Activated CD4-positive, alpha-beta memory T cell treated with anti-CD3 and anti-CD28 coated beads for 36 hours (primary cell): Measurements from ENCODE around the gene NUDT3. TPM values are rescaled to one million over a fixed set of nuclear protein-coding genes. Genes with fewer than 3 reads are reported as not detected.
A peak's percentile ranks its signal among the peaks of the same experiment; 100 is the strongest.
"Not testable (repeated sequence)": the region's sequence is repeated elsewhere in the genome, so short reads cannot be mapped to it uniquely, and the experiment has no call there.

Source experiments
- CTCF ChIA-PET: fragments of 350-600 bp; sonication (Branson Sonifier 250); formaldehyde crosslinking; loops from one replicate; lab custom pipeline; 2021; ENCODE audit warnings: antibody characterized with exemption, inconsistent platforms; lab: Charles Lee
- POLR2A ChIA-PET: fragments of 350-600 bp; sonication (Branson Sonifier 250); formaldehyde crosslinking; loops from one replicate; lab custom pipeline; 2021; ENCODE audit warnings: antibody characterized with exemption; lab: Charles Lee
- DNase-seq: peaks from one replicate; pipeline ENCODE4 v3.0.0-alpha.2; 2020
- H3K27ac Mint-ChIP-seq: one replicate; pipeline ENCODE4 v1.8.0; 2021; ENCODE audit warnings: mixed read lengths
- H3K27me3 Mint-ChIP-seq: one replicate; pipeline ENCODE4 v1.8.0; 2021; ENCODE audit warnings: mixed read lengths
- H3K36me3 Mint-ChIP-seq: one replicate; pipeline ENCODE4 v1.8.0; 2021; ENCODE audit warnings: mixed read lengths
- H3K4me1 Mint-ChIP-seq: one replicate; pipeline ENCODE4 v1.8.0; 2021; ENCODE audit warnings: low read depth, mixed read lengths
- H3K4me3 Mint-ChIP-seq: one replicate; pipeline ENCODE4 v1.8.0; 2021; ENCODE audit warnings: mild to moderate bottlenecking, mixed read lengths
- H3K9me3 Mint-ChIP-seq: one replicate; pipeline ENCODE4 v1.8.0; 2021; ENCODE audit warnings: mixed read lengths
- intact Hi-C: fragments of 100-400 bp; cut with micrococcal nuclease; formaldehyde crosslinking; loops from one replicate; pipeline ENCODE4 v1.15.1; 2023
- total RNA-seq, 2 experiments: library from RNA; stranded (reverse); gene quantifications; one replicate each; pipeline ENCODE4 v1.2.3, GENCODE V29; 2021

Gene NUDT3
- total RNA-seq, 2 experiments from 2014 or later: 12.7 to 13.4 TPM

DNA sequence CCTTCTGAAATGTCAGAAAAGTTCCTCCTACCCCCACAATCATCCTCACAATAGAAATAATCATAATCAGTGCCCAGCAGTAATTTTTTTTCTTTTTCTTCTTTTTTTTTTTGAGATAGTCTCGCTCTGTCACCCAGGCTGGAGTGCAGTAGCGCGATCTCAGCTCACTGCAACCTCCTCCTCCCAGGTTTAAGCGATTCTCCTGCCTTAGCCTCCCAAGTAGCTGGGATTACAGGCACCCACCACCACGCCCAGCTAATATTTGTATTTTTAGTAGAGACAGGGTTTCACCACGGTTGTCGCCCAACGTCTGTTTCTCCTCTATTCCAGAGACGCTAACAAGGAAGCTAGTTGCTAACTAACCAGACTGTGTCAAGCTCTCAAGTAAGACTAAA lies 28.8 kb downstream of the NUDT3 start:
- CTCF ChIA-PET: interaction anchor here (0.9 to 2.5 kb wide), 3 partner anchors 9 to 168 kb away, joined by 3 to 6 read pairs (median 3); no protein-coding TSS in a partner anchor
- H3K9me3 Mint-ChIP-seq, H3K4me3 Mint-ChIP-seq, H3K27ac Mint-ChIP-seq, POLR2A ChIA-PET, DNase-seq, intact Hi-C loops, H3K27me3 Mint-ChIP-seq, H3K36me3 Mint-ChIP-seq: not testable (repeated sequence)
- peaks cover 39% of the 10 kb centered on the region for H3K4me1 Mint-ChIP-seq

GRCh38 chr6:34362909-34363680 lies 29.4 kb downstream of the NUDT3 start:
- Mint-ChIP-seq H3K27ac (no peak overlapping the region), H3K9me3 (no peaks in the 10 kb centered on the region), H3K4me1 (peaks cover 39% of the 10 kb centered on the region), H3K27me3 (no peaks in the 10 kb centered on the region), H3K4me3 (no peak overlapping the region), H3K36me3 (no peaks in the 10 kb centered on the region)
- peak; percentile 21 for DNase-seq
- intact Hi-C loops: no loop called here
- ChIA-PET POLR2A (no interaction called here), CTCF (interaction anchor here (0.9 to 2.5 kb wide), 3 partner anchors 20 to 167 kb away, joined by 3 to 6 read pairs (median 3); no protein-coding TSS in a partner anchor)

DNA sequence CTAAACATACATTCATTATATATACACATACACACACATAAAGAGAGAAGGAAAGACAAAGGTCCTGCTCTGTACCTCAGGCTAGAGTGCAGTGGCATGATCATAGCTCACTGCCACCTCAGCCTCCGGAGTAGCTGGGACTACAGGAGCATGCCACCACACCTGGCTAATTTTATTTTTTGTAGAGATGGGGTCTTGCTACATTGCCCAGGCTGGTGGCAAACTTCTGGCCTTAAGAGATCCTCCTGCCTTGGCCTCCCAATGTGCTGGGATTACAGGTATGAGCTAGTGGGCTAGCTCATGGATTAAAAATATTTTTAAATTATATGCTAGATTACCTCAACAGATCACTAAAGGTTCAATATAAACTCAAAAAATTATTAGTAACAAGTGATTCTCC lies 30.3 kb downstream of the NUDT3 start:
- H3K36me3 Mint-ChIP-seq: no peaks in the 10 kb centered on the region
- intact Hi-C loops: no loop called here
- no peaks in the 10 kb centered on the region for H3K9me3 Mint-ChIP-seq
- DNase-seq: no peak
- H3K27ac Mint-ChIP-seq: no peak overlapping the region
- CTCF ChIA-PET: interaction anchor here (1.6 to 2.5 kb wide), 2 partner anchors 113 to 166 kb away, joined by 3 to 6 read pairs; no protein-coding TSS in a partner anchor
- H3K4me3 Mint-ChIP-seq: no peak overlapping the region
- H3K4me1 Mint-ChIP-seq: peaks cover 39% of the 10 kb centered on the region
- H3K27me3 Mint-ChIP-seq: no peaks in the 10 kb centered on the region
- POLR2A ChIA-PET: no interaction called here

DNA sequence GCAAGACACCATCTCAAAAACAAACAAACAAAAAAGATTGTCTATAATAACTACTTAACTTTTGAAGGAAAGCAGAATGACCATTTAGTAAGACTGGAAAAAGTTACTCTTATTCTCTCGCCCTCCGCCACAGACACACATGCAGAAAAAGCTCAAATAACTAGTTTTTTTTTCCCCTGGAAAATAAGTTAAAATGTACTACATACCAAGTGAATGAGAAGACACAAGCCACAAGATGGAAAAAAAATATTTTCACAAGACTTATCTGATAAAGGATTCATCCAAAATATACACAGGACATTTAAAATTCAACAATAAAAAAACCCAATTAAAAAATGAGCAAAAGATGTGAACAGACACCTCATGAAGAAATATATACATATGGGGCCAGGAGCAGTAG lies 31.9 kb downstream of the NUDT3 start:
- Mint-ChIP-seq H3K36me3 (no peaks in the 10 kb centered on the region), H3K4me1 (peaks cover 34% of the 10 kb centered on the region), H3K9me3 (no peaks in the 10 kb centered on the region), H3K27ac (no peak overlapping the region), H3K27me3 (no peaks in the 10 kb centered on the region), H3K4me3 (no peak overlapping the region)
- DNase-seq: no peak
- ChIA-PET POLR2A (no interaction called here), CTCF (no interaction called here)
- intact Hi-C loops: no loop called here

- ChIA-PET POLR2A (no interaction called here), CTCF (interaction anchor here (0.6 kb wide), 1 partner anchor 12 kb away, joined by 3 read pairs; no protein-coding TSS in a partner anchor)
- Mint-ChIP-seq H3K4me1 (peaks cover 34% of the 10 kb centered on the region), H3K27ac (no peak overlapping the region), H3K36me3 (no peaks in the 10 kb centered on the region), H3K9me3 (no peaks in the 10 kb centered on the region), H3K4me3 (no peak overlapping the region), H3K27me3 (no peaks in the 10 kb centered on the region)
- DNase-seq: no peak
- intact Hi-C loops: no loop called here
Measured at GRCh38 chr6:34359418-34360158, 32.9 kb downstream of the NUDT3 start.

GRCh38 chr6:34358389-34358905 lies 34.0 kb downstream of the NUDT3 start:
- Mint-ChIP-seq H3K4me1 (peaks cover 30% of the 10 kb centered on the region), H3K27me3 (no peaks in the 10 kb centered on the region), H3K27ac (no peak overlapping the region), H3K9me3 (no peaks in the 10 kb centered on the region), H3K4me3 (no peak overlapping the region), H3K36me3 (no peaks in the 10 kb centered on the region)
- intact Hi-C loops: no loop called here
- DNase-seq: no peak
- ChIA-PET CTCF (no interaction called here), POLR2A (no interaction called here)

DNA sequence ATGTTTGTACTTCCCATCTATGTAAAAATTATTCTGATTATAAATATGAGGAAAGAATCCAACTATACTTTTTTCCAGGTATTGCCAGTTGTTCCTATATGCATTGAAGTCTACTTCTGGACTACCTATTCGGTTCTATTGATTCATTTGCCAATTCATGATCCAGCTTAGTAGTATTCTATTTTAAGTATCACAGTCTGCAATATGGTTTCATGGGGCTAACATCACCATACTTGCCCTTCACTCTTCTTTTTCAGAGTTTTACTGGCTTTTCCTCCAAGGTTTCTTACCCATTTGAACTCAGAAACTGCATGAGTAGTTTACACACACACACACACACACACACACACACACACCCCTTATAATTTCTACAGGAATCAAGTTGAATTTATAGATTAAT lies 34.5 kb downstream of the NUDT3 start:
- Mint-ChIP-seq H3K36me3 (no peaks in the 10 kb centered on the region), H3K4me1 (peaks cover 25% of the 10 kb centered on the region), H3K4me3 (no peak overlapping the region), H3K27ac (no peak overlapping the region), H3K27me3 (no peaks in the 10 kb centered on the region), H3K9me3 (no peaks in the 10 kb centered on the region)
- intact Hi-C loops: no loop called here
- POLR2A ChIA-PET: no interaction called here
- no peak for DNase-seq
- CTCF ChIA-PET: interaction anchor here (0.8 kb wide), 1 partner anchor 101 kb away, joined by 3 read pairs; no protein-coding TSS in a partner anchor

DNA sequence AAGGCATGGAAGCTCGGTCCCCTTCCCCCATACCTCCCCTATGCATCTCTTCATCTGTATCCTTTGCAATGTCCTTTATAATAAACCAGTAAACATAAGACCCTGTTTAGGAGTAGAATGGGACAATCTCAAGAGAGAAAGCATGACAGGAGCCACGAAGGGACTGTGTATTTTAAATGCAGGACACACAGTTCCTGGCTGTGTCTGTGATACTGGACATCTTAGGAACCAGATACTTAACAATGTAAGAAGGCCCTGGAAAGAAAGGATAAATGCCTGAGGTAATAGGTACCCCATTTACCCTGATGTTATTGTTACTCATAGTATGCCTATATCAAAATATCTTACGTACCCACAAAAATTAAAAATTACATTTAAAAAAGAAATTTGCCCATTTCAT lies 36.6 kb downstream of the NUDT3 start:
- Mint-ChIP-seq H3K4me3 (no peak overlapping the region), H3K36me3 (no peaks in the 10 kb centered on the region), H3K27me3 (no peaks in the 10 kb centered on the region), H3K9me3 (no peaks in the 10 kb centered on the region), H3K27ac (no peak overlapping the region), H3K4me1 (peaks cover 13% of the 10 kb centered on the region)
- ChIA-PET POLR2A (no interaction called here), CTCF (no interaction called here)
- no peak for DNase-seq
- intact Hi-C loops: no loop called here

DNA sequence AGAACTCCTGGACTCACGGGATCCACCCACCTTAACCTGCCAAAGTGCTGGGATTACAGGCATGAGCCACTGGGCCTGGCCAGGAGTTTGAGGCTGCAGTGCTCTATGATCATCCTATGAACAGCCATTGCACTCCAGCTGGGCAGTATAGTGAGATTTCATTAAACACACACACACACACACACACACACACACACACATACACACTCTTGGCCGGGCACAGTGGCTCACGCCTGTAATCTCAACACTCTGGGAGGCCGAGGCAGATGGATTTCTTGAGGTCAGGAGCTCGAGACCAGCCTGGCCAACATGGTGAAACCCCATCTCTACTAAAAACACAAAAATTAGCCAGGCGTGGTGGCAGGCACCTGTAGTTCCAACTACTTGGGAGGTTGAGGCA lies 38.2 kb downstream of the NUDT3 start:
- H3K4me3 Mint-ChIP-seq, H3K36me3 Mint-ChIP-seq, H3K27me3 Mint-ChIP-seq, POLR2A ChIA-PET, intact Hi-C loops, H3K4me1 Mint-ChIP-seq, H3K9me3 Mint-ChIP-seq, H3K27ac Mint-ChIP-seq, DNase-seq: not testable (repeated sequence)
- CTCF ChIA-PET: interaction anchor here (0.7 kb wide), 2 partner anchors 10 to 37 kb away, joined by 3 read pairs; no protein-coding TSS in a partner anchor

GRCh38 chr6:34353530-34353929 lies 38.9 kb downstream of the NUDT3 start:
- POLR2A ChIA-PET, DNase-seq, intact Hi-C loops, H3K9me3 Mint-ChIP-seq, H3K36me3 Mint-ChIP-seq, H3K27me3 Mint-ChIP-seq, H3K27ac Mint-ChIP-seq, H3K4me3 Mint-ChIP-seq, H3K4me1 Mint-ChIP-seq: not testable (repeated sequence)
- CTCF ChIA-PET: interaction anchor here (0.7 kb wide), 1 partner anchor 36 kb away, joined by 3 read pairs; no protein-coding TSS in a partner anchor

- Mint-ChIP-seq H3K9me3 (no peaks in the 10 kb centered on the region), H3K27ac (no peak overlapping the region), H3K36me3 (no peaks in the 10 kb centered on the region), H3K27me3 (no peaks in the 10 kb centered on the region), H3K4me3 (no peak overlapping the region), H3K4me1 (peaks cover under 1% of the 10 kb centered on the region)
- ChIA-PET POLR2A (no interaction called here), CTCF (no interaction called here)
- no peak for DNase-seq
- intact Hi-C loops: no loop called here
Measured at GRCh38 chr6:34352305-34352937, 40.0 kb downstream of the NUDT3 start.

DNA sequence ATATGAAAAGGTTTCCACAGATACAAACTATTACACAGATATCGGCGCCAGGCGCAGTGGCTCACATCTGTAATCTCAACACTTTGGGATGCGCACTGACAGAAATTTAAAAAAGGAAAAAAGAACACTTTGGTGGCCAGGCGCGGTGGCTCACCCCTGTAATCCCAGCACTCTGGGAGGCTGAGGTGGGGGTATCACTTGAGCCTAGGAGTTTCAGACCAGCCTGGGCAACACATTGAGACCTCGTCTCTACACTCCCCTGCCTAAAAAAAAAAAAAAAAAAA lies 41.6 kb downstream of the NUDT3 start:
- H3K4me3 Mint-ChIP-seq: no peak overlapping the region
- H3K36me3 Mint-ChIP-seq: no peaks in the 10 kb centered on the region
- peaks cover 2% of the 10 kb centered on the region for H3K4me1 Mint-ChIP-seq
- intact Hi-C loops: no loop called here
- CTCF ChIA-PET: no interaction called here
- POLR2A ChIA-PET: no interaction called here
- H3K27ac Mint-ChIP-seq: no peak overlapping the region
- no peaks in the 10 kb centered on the region for H3K9me3 Mint-ChIP-seq
- no peaks in the 10 kb centered on the region for H3K27me3 Mint-ChIP-seq
- no peak for DNase-seq
